Measurements from ENCODE around the gene CCDC159.
"Not testable (repeated sequence)": the region's sequence is repeated elsewhere in the genome, so short reads cannot be mapped to it uniquely, and the experiment has no call there.

CCDC159 gene

DNA sequence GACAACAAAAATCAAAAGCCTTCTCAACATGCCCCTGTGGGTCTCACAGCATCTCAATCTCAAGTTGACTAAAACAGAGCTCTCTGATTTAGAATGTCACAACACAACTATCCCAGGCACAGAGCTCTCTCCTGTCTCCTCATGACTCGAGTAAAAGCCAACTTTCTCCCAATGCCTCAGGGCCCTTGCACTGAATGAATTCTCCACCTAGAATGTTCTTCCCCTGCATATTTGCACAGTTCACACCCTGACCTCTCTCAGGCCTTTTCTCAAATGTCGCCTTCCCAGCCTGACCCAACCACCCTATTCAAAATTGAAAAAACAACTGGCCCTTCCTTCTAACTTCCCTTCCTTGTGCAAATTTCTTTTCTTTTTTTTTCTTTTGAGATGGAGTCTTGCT lies 24.4 kb downstream of the CCDC159 start:
- no peak for DNase-seq

DNA sequence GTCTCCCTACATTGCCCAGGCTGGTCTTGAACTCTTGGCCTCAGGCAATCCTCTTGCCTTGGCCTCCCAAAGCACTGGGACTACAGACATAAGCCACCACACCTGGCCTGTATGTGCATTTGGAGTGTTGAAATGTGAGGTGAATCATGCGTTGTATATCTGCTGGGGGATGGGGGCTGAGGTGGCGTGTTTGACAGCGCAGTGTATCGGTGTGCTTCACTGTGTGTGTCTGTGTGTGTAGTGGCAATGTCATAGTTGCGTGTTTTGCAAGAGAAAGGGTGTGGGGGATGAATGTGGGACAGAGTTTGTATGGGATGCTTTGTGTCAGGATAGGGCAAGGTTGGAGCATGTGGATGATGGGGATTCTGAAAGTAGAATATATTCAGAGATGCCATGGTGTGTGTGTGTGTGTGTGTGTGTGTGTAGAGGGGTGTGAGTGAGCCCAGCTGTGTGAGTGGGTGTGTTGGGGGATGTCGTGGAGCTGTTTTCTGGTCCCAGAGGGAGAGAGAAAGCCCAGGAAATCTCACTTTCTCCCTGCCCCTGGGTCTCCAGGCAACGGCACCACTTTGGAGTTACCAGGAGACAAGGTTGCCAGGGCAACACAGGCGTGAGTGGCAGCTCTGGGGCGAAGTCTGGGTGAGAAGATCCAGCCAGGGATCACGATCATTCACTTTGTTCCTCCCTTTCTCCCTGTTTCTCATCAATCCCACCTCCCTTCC lies 27.0 kb downstream of the CCDC159 start:
- no peak for DNase-seq

DNA sequence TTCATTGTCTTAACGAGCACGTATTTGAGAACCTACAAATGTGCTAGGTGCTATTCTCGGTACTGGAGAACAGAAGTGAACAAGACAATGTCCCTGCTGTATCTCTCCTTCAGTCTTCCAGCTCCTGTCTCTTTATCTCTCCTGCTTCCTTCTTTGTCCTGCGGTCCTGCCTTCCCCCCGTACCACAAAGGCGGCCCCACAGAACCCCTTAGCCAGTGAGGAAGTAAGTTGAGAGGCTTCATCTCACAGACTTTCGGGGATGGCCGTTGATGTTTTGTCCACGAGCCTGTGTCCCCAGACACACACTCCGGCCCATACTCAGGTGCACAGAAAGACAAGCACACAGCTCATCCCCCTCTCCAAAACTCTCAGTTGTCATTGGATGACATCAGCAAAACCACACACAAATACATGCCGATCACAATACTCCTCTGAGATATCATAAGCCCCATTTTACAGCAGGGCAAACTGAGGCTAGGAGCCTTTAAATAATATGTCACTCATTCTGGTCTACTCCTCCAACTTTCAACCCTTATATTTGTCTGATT lies 27.6 kb downstream of the CCDC159 start:
- DNase-seq: no peak

DNA sequence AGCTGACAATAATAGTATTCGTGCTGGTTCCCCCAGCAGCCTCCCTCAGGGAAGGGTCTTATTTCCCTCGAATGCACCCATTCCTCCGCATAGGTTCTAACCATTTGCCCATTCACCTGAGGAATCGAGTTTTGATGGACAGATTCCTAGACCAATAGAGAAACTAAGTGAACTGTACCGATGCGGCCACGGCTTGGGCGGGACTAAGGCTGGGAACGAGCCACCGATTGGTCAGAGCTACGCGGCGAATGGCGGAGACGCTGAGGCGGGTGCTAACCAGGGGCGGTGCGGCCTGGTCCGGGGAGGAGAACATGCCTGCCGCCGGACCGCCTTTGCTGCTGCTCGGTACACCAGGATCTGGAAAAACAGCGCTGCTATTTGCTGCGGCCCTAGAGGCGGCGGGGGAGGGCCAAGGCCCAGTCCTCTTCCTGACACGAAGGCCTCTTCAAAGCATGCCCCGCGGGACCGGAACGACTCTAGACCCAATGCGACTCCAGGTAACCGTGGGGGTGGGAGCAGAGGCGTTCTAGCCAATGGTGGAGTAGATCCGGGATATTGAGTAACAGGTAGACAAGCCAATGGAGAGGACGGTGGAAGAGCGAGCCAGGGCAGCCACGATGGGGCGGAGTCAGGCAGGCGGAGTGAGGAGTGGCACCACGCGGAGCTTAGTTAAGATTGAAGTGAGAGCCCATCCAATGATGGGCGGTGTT lies 28.3 kb downstream of the CCDC159 start, which contains the start of gene SWSAP1:
TSS of gene SWSAP1 (plus strand) at position 234 of the 710 bp plus-strand sequence. CDS start at position 249, 15 bp downstream.
- DNase-seq: peak; percentile 99

DNA sequence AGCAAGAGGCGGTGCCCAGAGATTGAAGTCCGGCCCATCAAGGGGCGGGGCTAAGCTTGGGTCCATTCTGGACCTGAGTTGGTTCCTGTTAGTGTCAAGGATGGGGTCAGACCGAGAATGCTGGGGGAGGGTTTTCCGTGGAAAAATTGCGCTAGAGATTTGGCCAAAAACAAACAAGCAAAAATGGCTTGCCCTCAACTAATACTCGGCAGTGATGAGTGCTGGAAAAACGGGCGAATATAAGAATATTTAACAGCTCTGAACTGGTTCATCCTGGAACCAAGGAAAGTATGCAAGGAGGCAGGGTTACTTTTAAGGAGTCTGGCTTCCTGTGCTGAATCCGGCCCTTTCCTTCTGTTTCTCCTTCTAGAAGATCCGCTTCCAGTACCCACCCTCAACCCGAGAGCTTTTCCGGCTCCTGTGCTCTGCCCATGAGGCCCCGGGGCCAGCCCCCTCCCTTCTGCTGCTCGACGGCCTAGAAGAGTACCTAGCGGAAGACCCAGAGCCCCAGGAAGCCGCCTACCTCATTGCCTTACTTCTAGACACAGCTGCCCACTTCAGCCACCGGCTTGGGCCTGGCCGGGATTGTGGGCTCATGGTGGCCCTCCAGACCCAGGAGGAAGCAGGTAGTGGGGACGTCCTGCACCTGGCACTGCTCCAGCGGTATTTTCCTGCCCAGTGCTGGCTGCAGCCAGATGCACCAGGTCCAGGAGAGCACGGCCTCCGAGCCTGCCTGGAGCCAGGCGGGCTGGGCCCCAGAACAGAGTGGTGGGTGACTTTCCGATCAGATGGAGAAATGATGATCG lies 29.0 kb downstream of the CCDC159 start:
- DNase-seq: no peak

GRCh38 chr19:11377237-11377636 lies 30.9 kb downstream of the CCDC159 start:
- DNase-seq: peak; percentile 56

GRCh38 chr19:11377756-11378155 lies 31.4 kb downstream of the CCDC159 start:
- no peak for DNase-seq

DNA sequence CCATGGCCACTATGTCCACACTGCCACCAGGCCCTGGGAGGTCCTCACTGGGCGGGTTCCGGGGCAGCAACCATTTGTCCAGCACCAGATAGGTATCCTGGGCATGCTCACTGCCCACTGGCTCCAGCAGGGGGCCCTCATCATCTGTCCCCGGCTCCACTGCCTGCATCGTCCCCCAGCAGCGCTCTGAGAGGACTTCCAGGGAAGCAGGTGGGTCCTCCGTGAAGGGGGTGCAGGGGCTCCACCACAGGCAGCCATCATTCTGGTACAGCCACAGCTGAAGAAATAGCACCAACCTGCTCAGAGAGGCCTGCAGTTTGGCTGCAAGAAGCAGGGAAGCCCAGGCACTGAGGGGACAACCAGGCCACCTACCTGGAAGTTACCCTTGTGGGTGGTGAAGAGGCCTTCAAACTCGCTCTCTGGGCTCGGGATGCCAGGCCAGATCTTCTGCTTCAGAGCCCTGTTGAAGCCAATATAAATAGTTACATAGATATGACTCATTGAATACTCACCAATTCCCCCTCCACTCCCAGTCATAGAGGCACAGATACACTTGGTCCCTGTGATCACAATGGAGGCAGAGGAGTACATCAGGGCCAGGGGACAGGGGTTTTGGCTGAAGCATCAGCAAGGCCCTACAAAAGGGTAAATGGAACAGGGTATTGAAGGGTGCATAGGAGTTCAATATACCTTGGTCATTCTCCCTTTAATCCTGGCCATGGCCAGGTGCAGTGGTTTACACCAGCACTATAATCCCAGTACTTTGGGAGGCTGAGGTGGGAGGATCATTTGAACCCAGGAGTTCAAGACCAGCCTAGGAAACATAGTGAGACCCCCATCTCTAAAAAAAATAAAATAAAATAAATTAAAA lies 32.2 kb downstream of the CCDC159 start:
- no peak for DNase-seq

DNA sequence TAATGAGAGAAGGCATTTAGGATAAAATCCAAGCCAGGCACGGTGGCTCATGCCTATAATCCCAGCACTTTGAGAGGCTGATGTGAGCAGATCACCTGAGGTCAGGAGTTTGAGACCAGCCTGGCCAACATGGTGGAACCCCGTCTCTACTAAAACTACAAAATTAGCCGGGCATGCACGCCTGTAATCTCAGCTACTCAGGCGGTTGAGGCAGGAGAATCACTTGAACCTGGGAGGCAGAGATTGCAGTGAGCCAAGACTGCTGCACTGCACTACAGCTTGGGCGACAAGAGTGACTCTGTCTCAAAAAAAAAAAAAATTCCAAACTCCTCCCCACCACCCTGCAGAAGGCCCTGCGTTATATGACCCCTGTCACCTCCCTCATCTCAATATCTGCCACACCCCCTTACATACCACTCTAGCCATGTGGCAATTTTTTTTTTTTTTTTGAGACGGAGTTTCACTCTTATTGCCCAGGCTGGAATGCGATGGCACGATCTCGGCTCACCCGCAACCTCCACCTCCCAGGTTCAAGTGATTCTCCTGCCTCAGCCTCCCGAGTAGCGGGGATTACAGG lies 33.0 kb downstream of the CCDC159 start:
- not testable (repeated sequence) for DNase-seq

- DNase-seq: no peak
These were observed 33.6 kb downstream of the CCDC159 start for GRCh38 chr19:11379857-11380350.

DNA sequence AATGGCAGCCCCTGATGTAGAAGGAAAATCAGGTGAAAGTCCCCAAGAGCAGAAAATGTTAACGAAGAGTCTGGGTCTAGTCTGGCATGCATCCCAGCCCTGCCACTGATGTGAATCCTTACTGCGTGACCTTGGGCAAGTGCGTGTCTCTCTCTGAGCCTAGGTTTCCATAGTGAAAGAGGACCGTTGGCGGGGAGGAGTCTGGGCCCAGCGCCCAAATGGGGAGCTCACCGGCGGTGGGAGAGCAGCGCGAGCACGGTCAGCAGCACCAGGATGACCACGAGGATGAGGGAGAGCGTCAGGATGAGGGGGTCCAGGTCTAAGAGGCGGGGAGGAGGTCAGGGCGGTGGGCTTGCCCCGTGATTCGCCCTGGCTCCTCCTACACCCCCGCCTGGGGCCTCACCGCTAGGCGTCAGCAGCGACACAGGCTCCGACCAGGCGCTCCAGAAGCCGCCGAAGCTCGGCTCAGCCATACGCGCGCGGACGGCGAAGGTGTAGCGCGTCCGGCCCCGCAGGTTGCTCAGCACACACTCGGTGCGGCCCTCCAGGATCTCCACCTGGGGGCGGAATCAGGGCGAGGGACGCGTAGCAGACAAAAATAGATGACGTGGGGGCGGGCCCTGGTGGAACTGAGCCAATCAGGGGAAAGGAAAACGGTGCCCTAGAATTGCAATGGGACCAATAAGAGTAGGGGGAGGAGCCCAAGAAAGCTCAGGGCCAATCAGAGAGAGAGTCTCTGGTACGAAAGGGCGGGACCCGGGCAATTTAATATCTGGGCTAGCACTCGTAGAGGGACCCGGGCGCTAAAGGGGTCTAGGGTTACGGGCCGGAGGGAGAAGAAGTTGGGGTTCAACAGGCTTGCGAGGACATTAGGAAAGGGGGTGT lies 34.6 kb downstream of the CCDC159 start:
- DNase-seq: peak; percentile 95

DNA sequence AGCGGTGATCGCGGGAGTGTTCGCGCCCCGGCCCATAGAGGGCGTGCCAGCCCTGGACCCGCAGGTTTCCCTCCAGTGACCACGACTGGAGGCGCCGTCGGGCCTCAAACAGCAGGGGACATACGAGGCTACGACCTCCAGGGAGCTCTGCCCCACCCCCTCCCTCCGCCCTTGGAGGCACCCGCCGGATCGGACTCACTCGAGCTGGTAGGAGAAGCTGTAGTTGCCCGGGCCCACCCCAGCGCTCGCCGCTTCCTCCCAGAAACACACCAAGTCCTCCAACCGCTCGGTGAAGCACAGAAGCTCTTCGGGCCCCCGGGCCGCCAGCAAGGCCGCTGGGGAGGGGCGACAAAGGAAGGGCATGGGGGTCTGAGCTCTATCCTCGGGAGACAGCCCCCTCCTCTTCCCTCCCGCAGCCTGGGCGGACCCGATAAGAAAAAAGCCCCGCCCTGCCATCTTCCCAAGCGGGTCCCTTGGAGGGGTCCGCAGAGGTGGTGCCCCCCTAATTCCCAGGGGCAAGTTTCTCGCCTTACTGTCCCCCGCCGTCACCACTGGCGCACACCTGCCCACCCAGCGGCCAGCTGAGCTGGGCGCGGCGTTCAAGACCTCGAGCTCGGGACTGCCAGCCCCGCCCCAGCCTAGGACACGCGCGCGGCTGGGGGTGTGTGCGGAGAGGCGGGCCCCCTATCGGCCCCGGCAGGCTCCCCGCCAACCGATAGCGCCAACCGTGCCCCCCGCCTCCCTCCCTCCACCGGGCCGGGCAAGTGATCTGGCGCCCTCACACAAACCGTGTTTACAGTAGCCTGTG lies 36.8 kb downstream of the CCDC159 start:
- peak; percentile 68 for DNase-seq

GRCh38 chr19:11383706-11384048 lies 37.4 kb downstream of the CCDC159 start:
- no peak for DNase-seq

DNA sequence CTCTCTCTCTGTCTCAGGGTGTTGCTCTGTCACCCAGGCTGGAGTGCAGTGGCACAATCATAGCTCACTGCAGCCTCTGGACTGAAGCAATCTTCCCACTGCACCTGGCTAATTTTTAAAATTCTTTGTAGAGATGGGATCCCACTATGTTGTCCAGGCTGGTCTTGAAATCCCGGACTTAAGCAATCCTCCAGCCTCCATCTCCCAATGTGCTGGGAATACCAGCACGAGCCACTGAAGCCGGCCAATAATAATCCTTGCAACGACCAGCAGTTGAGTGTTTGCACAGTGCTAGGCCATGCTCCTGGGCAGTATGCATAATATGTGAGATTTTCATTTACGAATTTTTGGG lies 38.4 kb downstream of the CCDC159 start:
- no peak for DNase-seq

GRCh38 chr19:11387162-11388034 lies 41.1 kb downstream of the CCDC159 start:
- DNase-seq: peak; percentile 49

DNA sequence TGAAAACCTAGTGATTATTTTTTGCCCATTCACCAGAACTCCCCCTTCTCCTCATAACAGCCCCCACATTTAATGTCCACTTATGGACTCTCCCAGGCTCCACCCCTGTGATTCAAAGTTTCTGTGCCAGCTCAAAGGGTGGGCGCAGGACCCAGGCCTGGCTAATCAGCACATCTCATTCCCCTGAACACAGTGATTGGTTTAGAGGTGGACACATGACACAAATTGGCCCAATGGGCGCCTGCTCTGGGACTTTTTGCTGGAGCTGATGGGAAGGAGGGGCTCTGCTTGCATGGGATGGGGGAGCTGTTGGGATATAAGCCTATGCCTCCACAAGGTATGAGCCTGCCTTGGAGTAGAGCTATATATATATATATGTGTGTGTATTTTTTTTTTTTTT lies 44.0 kb downstream of the CCDC159 start:
- no peak for DNase-seq

- DNase-seq: no peak
These were observed 44.8 kb downstream of the CCDC159 start for GRCh38 chr19:11390933-11391680.

GRCh38 chr19:11397089-11397610 lies 50.8 kb downstream of the CCDC159 start:
- DNase-seq: no peak
